H1 (cell line): ENCODE data around the gene TNN. TPM values are rescaled to one million over a fixed set of nuclear protein-coding genes. Genes with fewer than 3 reads are reported as not detected.

Experiments used
- CTCF ChIA-PET: fragments of 300-600 bp; sonication (Branson Sonifier 250); formaldehyde crosslinking; loops from one replicate; lab custom pipeline; 2021; ENCODE audit not compliant: partially characterized antibody; lab: Charles Lee
- POLR2A ChIA-PET: fragments of 300-600 bp; sonication (Branson Sonifier 250); formaldehyde crosslinking; loops from one replicate; lab custom pipeline; 2021; ENCODE audit warnings: inconsistent platforms; ENCODE audit not compliant: partially characterized antibody; lab: Charles Lee
- DNase-seq, 2 experiments: peaks; one replicate each; pipeline versions ENCODE4 v3.0.0 to v3.0.0-alpha.2; 2010 to 2022; ENCODE audit warnings: low spot score in 2 of 2, low read depth in 1 of 2, mixed read lengths in 1 of 2
- FAIRE-seq: peaks from 2 replicates; lab custom pipeline; 2011; peaks lifted over from hg19 to GRCh38; lab: Jason Lieb, UNC
- H2AFZ ChIP-seq: 2 replicates; pipeline ENCODE4 v1.8.1; 2012; ENCODE audit warnings: low read length, inconsistent platforms
- H2AK5ac ChIP-seq: 2 replicates; pipeline ENCODE4 v1.6.1; 2013; ENCODE audit warnings: low read depth, low read length
- H2BK120ac ChIP-seq: replicated peaks from 2 replicates; pipeline ENCODE3; 2013; ENCODE audit warnings: low read depth, low read length, inconsistent platforms
- H2BK12ac ChIP-seq: 2 replicates; pipeline ENCODE4 v1.6.1; 2013; ENCODE audit warnings: low read depth, low read length
- H2BK15ac ChIP-seq: 2 replicates; pipeline ENCODE4 v1.6.1; 2013; ENCODE audit warnings: low read length
- H2BK20ac ChIP-seq: 2 replicates; pipeline ENCODE4 v1.6.1; 2013; ENCODE audit warnings: low read length
- H2BK5ac ChIP-seq: 2 replicates; pipeline ENCODE4 v1.6.1; 2013; ENCODE audit warnings: low read depth, low read length
- H3K14ac ChIP-seq: 2 replicates; pipeline ENCODE4 v1.6.1; 2013; ENCODE audit warnings: inconsistent platforms; ENCODE audit not compliant: insufficient read length
- H3K18ac ChIP-seq: 2 replicates; pipeline ENCODE4 v1.6.1; 2013; ENCODE audit warnings: low read length; ENCODE audit errors: extremely low read depth
- H3K23ac ChIP-seq: 2 replicates; pipeline ENCODE4 v1.6.1; 2013; ENCODE audit warnings: inconsistent platforms; ENCODE audit not compliant: insufficient read length
- H3K23me2 ChIP-seq: 2 replicates; pipeline ENCODE4 v1.6.1; 2013; ENCODE audit warnings: low read depth, low read length
- H3K27ac ChIP-seq: 2 replicates; pipeline ENCODE4 v1.6.1; 2011; ENCODE audit warnings: low read depth, low read length, inconsistent platforms
- H3K27me3 ChIP-seq, 4 experiments: replicated peaks in 1 of 4; 1 replicate in 1 of 4; 2 replicates in 3 of 4; pipeline versions ENCODE4 v1.6.1 to v1.8.1; 2011 to 2013; ENCODE audit warnings: low read length in 3 of 4, mild to moderate bottlenecking in 3 of 4, inconsistent platforms in 2 of 4, mixed read lengths in 2 of 4, moderate library complexity in 1 of 4; ENCODE audit not compliant: control insufficient read depth in 3 of 4, insufficient read depth in 3 of 4; ENCODE audit errors: extremely low read depth in 1 of 4
- H3K36me3 ChIP-seq, 4 experiments: 2 replicates each; pipeline versions ENCODE4 v1.6.1 to v1.8.1; 2011 to 2013; ENCODE audit warnings: mild to moderate bottlenecking in 4 of 4, low read length in 3 of 4, moderate library complexity in 2 of 4, control low read depth in 1 of 4, inconsistent platforms in 1 of 4; ENCODE audit not compliant: insufficient read depth in 4 of 4, control insufficient read depth in 2 of 4
- H3K4ac ChIP-seq: replicated peaks from 2 replicates; pipeline ENCODE3; 2013; ENCODE audit warnings: low read length, low read depth, mixed read lengths, inconsistent platforms; ENCODE audit not compliant: insufficient read length
- H3K4me1 ChIP-seq, 4 experiments: replicated peaks in 1 of 4; 1 replicate in 1 of 4; 2 replicates in 3 of 4; pipeline versions ENCODE4 v1.6.1 to v1.8.1; 2011 to 2013; ENCODE audit warnings: low read length in 3 of 4, inconsistent platforms in 2 of 4, mixed read lengths in 1 of 4; ENCODE audit not compliant: insufficient read depth in 4 of 4, control insufficient read depth in 3 of 4
- H3K4me2 ChIP-seq, 2 experiments: 2 replicates each; pipeline versions ENCODE4 v1.6.1 to v1.8.1; 2011 to 2013; ENCODE audit warnings: low read depth in 2 of 2, low read length in 2 of 2, control low read depth in 1 of 2, inconsistent platforms in 1 of 2, mild to moderate bottlenecking in 1 of 2; ENCODE audit not compliant: insufficient read depth in 1 of 2
- H3K4me3 ChIP-seq, 4 experiments: fragments of 200-600, 300-600 bp in 1 of 4; sonication (generic), shearing (Covaris generic), sonication (Bioruptor Twin) in 1 of 4; 2 replicates each; pipeline versions ENCODE4 v1.5.1 to v1.8.1; 2011 to 2016; ENCODE audit warnings: low read length in 4 of 4, low read depth in 3 of 4, control low read depth in 2 of 4, inconsistent platforms in 2 of 4, mild to moderate bottlenecking in 2 of 4, mixed read lengths in 1 of 4, moderate library complexity in 1 of 4; ENCODE audit not compliant: insufficient read depth in 2 of 4; ENCODE audit errors: extremely low read depth in 1 of 4
- H3K56ac ChIP-seq: replicated peaks from 2 replicates; pipeline ENCODE3; 2013; ENCODE audit warnings: low read depth, mild to moderate bottlenecking, mixed read lengths, low read length, inconsistent platforms; ENCODE audit not compliant: insufficient read length
- H3K79me1 ChIP-seq: 2 replicates; pipeline ENCODE4 v1.6.1; 2013; ENCODE audit warnings: low read depth, low read length, control low read depth
- H3K79me2 ChIP-seq, 2 experiments: 2 replicates each; pipeline versions ENCODE4 v1.6.1 to v1.8.1; 2012 to 2013; ENCODE audit warnings: low read length in 2 of 2, mild to moderate bottlenecking in 2 of 2, inconsistent platforms in 1 of 2; ENCODE audit not compliant: insufficient read depth in 2 of 2, control insufficient read depth in 1 of 2
- H3K9ac ChIP-seq, 4 experiments: replicated peaks in 1 of 4; 1 replicate in 1 of 4; 2 replicates in 3 of 4; pipeline versions ENCODE4 v1.6.1 to v1.8.1; 2011 to 2013; ENCODE audit warnings: low read depth in 3 of 4, low read length in 3 of 4, control low read depth in 2 of 4, mild to moderate bottlenecking in 2 of 4, moderate library complexity in 2 of 4, inconsistent platforms in 1 of 4; ENCODE audit errors: extremely low read depth in 1 of 4
- H3K9me3 ChIP-seq, 2 experiments: 2 replicates each; pipeline versions ENCODE4 v1.6.1 to v1.8.1; 2012 to 2013; ENCODE audit warnings: mild to moderate bottlenecking in 2 of 2, moderate library complexity in 2 of 2, control low read depth in 1 of 2, inconsistent platforms in 1 of 2, low read depth in 1 of 2, low read length in 1 of 2, mixed read lengths in 1 of 2; ENCODE audit not compliant: insufficient read depth in 2 of 2
- H4K20me1 ChIP-seq, 2 experiments: replicated peaks in 1 of 2; 2 replicates each; pipeline versions ENCODE3 to v1.8.1; 2011 to 2013; ENCODE audit warnings: inconsistent platforms in 2 of 2, low read length in 2 of 2, mild to moderate bottlenecking in 1 of 2; ENCODE audit not compliant: insufficient read depth in 2 of 2, control insufficient read depth in 1 of 2
- H4K5ac ChIP-seq: 2 replicates; pipeline ENCODE4 v1.6.1; 2013; ENCODE audit warnings: low read length, low read depth, mixed read lengths, inconsistent platforms; ENCODE audit not compliant: insufficient read length
- H4K8ac ChIP-seq: 2 replicates; pipeline ENCODE4 v1.8.0; 2013; ENCODE audit warnings: mild to moderate bottlenecking, moderate library complexity, low read length, inconsistent platforms; ENCODE audit not compliant: insufficient read depth; ENCODE audit errors: extremely low read depth
- H4K91ac ChIP-seq: replicated peaks from 2 replicates; pipeline ENCODE3; 2013; ENCODE audit warnings: low read length, mixed read lengths, inconsistent platforms; ENCODE audit not compliant: insufficient read length
- TCF12 ChIP-seq: IDR thresholded peaks from 2 replicates; pipeline ENCODE4 v1.6.1; 2011; ENCODE audit warnings: low read depth, mild to moderate bottlenecking, low read length
- WGBS, 2 experiments: shearing (Covaris generic) in 1 of 2; methylation state at CpG; one replicate each; pipeline versions ENCODE4 v1.1.6 to v1.1.7; 2013 to 2015; ENCODE audit warnings: low lambda C conversion rate in 2 of 2, mixed read lengths in 2 of 2, inconsistent platforms in 1 of 2, low coverage in 1 of 2, missing lambda C conversion rate in 1 of 2; ENCODE audit not compliant: insufficient replicate concordance in 2 of 2, insufficient coverage in 1 of 2, insufficient read length in 1 of 2; ENCODE audit errors: extremely low coverage in 1 of 2, missing lambda C conversion rate in 1 of 2; 5-methylcytosine and 5-hydroxymethylcytosine counted together
- polyA plus RNA-seq, 7 experiments: library from polyadenylated mRNA; depleted of rRNA in 3 of 7; stranded (reverse) in 5 of 7; unstranded in 2 of 7; fragments of >200 nt in 5 of 7; fragments of 200-250 nt in 2 of 7; gene quantifications; 1 replicate in 5 of 7; 2 replicates in 1 of 7; 4 replicates in 1 of 7; pipeline versions ENCODE4 v1.2.1 to v1.2.3, GENCODE V29; 2011 to 2013; ENCODE audit warnings: missing spikeins in 2 of 7, mixed read lengths in 2 of 7
- total RNA-seq: library from RNA; stranded (reverse); fragmentation: NEBNext Ultra II Directional; extraction: Animal tissue kit (Norgen Biotek cat#: 25700); gene quantifications from 2 replicates; pipeline ENCODE4 v1.2.1, GENCODE V29; 2021

The TNN gene
- total and polyA plus RNA-seq, 2 of the 8 experiments (the other 6 are each of a cell fraction or from before 2014, with no cell fraction given): 0.21 to 0.30 TPM

DNA sequence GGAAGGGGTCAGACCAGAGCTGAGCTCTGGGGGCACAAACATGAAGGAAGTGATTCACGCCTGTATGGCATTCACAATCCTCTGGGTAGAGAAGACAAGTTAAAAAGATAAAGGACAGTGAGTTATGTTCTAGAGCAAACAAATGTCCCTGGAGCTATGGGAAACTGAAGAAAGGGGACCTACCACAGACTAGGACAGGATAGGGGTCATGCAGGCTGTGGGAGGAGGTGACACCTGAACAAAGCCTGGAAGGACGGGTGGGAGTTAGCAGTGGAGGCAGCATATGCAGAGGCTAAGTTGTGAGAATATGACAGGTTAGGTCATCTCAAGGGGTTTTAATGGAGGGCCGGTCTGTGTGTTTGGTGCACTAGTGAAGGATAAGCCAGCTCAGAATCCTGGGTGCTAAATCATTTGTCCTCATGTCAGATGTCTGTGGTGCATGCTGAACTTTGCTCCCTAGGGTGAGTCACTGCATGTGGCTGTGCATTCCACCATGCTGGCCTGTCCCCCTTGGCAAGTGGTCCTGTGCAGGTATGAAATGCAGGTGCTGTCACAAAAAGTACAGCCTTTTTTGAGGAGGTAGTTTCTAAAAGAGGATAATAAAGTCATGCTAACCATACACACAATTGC lies 28.5 kb downstream of the TNN start:
- WGBS, 2 experiments: 92% methylated on average over 3 of the region's 3 CpGs; no CpG with 5 or more reads in 1 of the 2 experiments
- no peaks in the 10 kb centered on the region for H3K36me3 ChIP-seq
- no peak overlapping the region for H2BK5ac ChIP-seq
- FAIRE-seq (no peak), DNase-seq (no peak)
- POLR2A ChIA-PET: no interaction called here
- no peaks in the 10 kb centered on the region for H3K23me2 ChIP-seq
- no peaks in the 10 kb centered on the region for H3K4me1 ChIP-seq
- CTCF ChIA-PET: interaction anchor here (1.2 to 1.9 kb wide), 3 partner anchors 19 to 37 kb away, joined by 3 to 6 read pairs (median 4); no protein-coding TSS in a partner anchor
- H3K27ac ChIP-seq: no peak overlapping the region
- H3K79me1 ChIP-seq: no peaks in the 10 kb centered on the region
- no peak overlapping the region for H3K23ac ChIP-seq
- H4K8ac ChIP-seq: no peak overlapping the region
- H3K27me3 ChIP-seq: no peaks in the 10 kb centered on the region; a peak in 1 of 7 replicates
- TF ChIP-seq TCF12: no peak
- no peaks in the 10 kb centered on the region for H4K20me1 ChIP-seq
- no peaks in the 10 kb centered on the region for H3K9me3 ChIP-seq
- no peak overlapping the region for H3K18ac ChIP-seq
- no peaks in the 10 kb centered on the region for H3K79me2 ChIP-seq
- H2BK20ac ChIP-seq: no peak overlapping the region
- no peak overlapping the region for H3K4me3 ChIP-seq
- no peak overlapping the region for H3K4me2 ChIP-seq
- no peak overlapping the region for H2BK120ac ChIP-seq
- no peak overlapping the region for H4K91ac ChIP-seq
- no peak overlapping the region for H3K9ac ChIP-seq
- H3K4ac ChIP-seq: no peak overlapping the region
- no peak overlapping the region for H2BK12ac ChIP-seq
- H2AK5ac ChIP-seq: no peak overlapping the region
- no peak overlapping the region for H3K14ac ChIP-seq
- no peak overlapping the region for H4K5ac ChIP-seq
- no peak overlapping the region for H3K56ac ChIP-seq
- H2BK15ac ChIP-seq: 0 out of 2 replicates have a peak overlapping the region, but pooled peaks have one; percentile 21
- no peak overlapping the region for H2AFZ ChIP-seq
